ENCODE data around the gene JPT1.
A peak's percentile ranks its signal among the peaks of the same experiment; 100 is the strongest.
"Not testable (repeated sequence)": the region's sequence is repeated elsewhere in the genome, so short reads cannot be mapped to it uniquely, and the experiment has no call there.

Gene JPT1

DNA sequence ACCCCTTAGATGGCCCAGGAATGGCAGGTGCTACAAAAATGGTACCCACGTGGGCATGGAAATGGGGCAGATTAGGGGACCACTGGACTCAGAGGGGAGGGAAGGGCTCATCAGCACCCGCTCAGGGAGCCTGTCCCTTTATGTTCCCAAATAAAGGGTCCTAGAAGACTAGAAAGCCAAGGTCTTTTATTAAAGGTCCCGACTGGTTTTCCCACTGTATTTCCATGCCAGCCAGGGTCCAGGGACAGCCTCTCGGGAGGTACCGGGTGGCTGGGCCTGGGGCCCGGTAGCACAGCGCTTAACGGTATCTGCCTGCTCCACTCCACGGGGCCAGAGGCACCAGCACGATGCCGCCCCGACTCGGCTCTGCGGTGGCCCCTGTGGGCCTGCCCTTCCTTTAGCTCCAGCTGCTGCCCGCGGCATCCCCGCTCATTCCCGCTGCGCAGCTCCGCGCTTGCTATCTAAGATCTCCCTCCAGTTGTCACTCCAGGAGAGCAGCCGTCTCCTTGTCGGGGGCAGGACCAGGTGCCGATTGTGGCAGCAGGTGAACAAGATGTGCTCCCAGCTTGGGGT lies 24.2 kb downstream of the JPT1 start:
- DNase-seq (ENCODE audit: low read depth), result no peak

DNA sequence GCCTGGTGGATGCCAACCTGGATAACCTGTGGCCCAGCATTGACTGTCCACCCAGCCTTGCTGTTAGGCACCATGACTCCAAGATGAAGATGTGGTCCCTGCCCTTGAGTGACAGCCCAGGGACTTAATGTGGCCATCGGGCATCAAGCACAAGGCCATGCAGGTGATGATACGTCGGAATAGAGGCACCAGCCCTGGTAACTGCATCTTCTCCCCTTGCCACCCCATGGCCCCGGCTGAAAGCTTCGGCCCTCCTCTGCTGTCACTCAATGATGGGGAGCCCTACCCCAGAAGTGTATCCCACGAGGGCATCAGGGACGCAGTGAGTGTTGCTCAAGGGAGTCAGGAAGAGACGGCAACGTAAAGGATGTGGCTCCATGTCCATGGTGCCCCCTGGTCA lies 24.7 kb downstream of the JPT1 start:
- no peak for DNase-seq (ENCODE audit: low read depth)

DNA sequence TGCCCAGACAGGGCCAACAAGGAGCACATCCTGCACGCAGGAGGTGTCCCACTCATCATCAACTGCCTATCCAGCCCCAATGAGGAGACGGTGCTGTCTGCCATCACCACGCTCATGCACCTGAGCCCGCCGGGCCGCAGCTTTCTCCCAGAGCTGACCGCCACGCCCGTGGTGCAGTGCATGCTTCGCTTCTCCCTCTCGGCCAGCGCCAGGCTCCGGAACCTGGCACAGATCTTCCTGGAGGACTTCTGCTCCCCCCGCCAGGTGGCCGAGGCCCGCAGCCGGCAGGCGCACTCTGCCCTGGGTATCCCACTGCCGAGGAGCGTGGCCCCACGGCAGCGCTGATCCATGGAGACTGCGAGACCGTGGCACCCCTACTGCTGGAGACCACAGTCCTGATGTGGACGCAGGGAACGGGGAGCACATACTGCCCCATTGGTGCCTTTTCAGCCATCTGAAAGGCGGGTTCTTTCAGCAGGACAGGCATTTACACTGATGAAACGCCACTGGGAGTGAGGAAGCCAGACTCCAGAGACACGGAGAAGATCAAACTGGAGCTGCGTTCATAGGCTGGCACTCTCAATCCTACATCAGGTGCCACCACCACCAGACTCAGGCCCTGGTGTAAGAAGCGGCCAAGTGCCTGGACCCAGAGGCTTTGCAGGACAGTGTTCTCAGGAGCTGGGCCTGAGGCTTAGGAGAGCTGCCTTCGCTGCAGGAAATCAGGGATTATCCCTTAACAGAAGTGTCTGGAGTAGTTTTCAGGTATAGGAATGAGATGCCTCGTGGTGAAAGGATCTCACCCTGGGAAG lies 25.4 kb downstream of the JPT1 start:
- DNase-seq (ENCODE audit: low read depth), result no peak

DNA sequence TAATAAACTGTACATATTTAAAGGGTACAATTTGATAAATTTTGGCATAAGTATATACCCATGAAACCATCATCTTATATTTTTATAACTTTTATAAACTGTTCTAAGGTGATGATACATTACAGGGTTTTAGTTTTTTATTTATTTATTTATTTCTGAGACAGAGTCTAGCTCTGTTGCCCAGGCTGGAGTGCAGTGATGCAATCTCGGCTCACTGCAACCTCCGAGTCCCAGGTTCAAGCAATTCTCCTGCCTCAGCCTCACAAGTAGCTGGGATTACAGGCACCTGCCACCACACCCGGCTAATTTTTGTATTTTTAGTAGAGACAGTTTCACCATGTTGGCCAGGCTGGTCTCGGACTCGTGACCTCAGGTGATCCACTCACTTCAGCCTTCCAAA lies 26.4 kb downstream of the JPT1 start:
- not testable (repeated sequence) for DNase-seq (ENCODE audit: low read depth)

DNA sequence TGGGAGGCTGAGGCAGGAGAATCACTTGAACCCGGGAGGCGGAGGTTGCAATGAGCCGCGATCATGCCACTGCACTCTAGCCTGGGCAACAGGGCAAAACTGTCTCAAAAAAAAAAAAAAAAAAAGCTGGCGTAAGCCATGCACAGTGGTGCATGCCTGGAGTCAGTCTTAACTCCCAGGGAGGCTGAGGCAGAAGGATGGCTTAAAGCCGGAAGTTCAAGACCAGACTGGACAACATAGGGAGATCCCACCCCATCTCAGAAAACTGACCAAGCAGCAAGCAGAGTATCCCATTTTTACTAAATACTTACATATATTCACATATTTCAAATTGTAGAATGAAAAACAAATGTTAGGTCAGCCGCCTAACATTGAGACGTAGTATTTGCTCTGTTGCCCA lies 27.4 kb downstream of the JPT1 start:
- no peak for DNase-seq (ENCODE audit: low read depth)

DNA sequence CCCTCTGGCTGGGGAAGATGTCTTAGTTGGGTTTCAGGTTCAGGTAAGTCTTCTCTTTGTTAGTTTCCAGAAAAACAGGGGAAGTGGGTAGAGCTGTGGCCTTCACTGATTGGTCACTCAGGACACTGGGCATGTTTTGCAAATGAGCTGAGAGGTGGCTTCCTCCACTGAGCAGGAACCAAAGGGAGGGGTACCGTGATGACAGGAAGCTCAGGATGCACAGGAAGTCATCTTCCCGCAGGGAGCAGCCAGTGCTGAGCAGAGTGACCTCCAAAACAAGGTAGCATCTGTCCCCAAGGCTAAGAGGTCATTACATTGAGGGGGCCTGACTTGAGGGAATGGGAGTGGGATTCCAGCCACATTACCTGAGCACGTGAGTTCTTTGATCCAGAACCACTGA lies 28.3 kb downstream of the JPT1 start:
- DNase-seq (ENCODE audit: low read depth), result no peak

DNA sequence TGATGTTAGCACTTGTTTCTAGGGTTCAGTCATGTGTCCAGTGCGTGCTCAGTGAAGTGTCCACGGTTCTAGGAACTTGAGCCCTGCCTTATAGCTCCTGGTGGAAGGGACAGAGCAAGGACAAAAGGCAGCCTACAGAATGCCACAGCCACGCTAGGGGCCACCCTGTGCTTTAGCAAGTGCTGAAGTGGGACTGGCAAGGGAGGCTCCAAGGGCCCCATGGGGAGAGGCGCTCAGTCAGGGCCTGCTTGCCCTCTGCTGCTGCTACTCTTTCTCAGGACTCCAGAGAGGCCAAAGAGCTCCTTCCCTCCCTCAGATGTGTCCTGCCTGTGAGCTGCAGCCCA lies 29.5 kb downstream of the JPT1 start:
- no peak for DNase-seq (ENCODE audit: low read depth)

DNA sequence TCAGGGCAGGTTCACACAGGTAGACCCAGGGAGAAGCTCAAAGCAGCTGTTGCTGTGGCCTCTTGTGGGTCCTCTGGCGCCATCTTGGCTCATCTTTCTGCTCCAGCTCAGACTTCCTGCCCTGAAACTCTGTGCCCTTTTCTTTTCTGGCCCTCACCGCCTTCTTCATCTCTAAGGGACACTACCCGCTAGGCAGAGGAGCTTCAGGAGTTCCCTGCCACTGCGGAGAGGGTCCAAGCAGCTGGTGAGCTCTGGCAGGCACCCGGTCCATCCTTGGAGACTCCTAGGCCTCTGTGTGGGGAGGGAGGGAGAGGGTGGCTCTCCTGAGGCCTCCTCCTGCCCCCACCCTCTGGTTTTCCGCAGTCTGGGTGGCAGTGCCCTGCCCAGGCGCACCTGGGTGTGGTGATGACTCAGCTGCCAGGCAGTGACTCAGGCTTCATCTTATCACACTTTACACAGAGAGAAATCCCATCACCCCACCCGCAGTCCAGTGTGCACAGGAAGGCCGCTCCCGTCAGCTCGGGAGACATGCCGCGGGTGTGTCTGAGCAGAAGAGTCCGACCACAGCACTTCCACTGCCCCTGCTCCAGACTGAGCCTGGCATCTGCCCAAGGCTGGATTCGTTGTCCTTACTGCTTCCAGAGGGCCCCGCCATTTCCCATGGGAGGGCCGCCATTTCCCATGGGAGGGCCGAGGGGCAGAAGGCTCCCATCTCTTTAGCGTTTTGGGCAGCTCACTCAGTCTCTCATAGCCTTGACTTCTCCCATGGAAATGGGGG lies 30.1 kb downstream of the JPT1 start:
- DNase-seq (ENCODE audit: low read depth), result peak; percentile 16

DNA sequence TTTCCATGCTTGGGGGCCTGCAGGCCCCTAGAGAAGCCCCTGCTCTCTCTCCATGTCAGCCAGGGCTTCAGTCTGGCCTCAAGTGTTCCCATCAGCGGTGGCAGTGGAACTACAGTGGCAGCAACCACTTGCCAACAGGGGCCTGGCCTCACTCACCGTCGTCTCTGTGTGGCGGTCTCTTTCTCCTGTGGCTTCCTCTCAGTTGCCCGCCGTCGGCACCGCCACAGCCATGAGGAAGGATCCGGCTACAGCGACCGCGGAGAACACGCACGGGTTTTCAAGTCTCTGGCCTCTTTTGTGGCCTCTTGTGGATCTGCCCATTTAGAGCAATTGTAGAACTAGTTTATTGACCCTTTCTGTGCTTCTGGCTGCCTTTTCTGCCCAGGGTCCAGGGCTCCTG lies 36.0 kb downstream of the JPT1 start:
- DNase-seq (ENCODE audit: low read depth), result no peak

DNA sequence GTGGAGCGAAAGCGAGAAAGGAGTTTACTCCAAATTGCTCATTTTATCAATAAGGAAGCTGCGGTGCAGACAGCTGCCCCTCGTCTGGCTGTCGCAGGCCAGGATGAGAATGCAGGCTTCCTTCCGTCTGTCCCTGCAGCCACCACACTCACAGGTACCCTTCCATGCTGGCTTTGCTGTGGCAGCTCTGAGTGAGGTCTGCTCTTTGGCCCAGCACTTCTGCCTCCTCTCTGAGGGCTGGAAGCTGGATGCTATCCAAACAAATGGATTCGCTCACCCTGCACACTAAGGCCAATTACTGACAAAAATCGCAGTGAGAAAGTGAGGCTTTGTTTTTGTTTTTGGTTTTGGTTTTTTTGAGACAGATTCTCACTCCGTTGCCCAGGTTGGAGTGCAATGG lies 37.6 kb downstream of the JPT1 start:
- no peak for DNase-seq (ENCODE audit: low read depth)

DNA sequence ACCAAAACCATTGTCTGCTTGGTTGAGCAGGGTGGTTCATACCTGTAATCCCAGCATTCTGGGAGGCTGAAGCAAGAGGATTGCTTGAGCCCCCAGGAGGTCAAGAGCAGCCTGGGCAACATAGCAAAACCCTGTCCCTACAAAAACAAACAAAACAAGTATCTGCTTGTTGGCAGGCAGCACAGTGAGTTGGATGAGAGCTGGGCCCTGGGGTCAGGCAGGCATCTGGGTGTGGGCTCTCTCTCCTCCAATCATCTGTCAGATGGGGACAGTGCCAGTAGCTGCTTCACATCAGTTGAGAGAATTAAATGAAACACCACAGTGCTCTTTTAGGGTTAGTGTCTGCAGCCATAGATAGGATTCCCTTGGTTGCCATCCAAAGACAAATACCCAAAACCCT lies 38.8 kb downstream of the JPT1 start:
- no peak for DNase-seq (ENCODE audit: low read depth)

DNA sequence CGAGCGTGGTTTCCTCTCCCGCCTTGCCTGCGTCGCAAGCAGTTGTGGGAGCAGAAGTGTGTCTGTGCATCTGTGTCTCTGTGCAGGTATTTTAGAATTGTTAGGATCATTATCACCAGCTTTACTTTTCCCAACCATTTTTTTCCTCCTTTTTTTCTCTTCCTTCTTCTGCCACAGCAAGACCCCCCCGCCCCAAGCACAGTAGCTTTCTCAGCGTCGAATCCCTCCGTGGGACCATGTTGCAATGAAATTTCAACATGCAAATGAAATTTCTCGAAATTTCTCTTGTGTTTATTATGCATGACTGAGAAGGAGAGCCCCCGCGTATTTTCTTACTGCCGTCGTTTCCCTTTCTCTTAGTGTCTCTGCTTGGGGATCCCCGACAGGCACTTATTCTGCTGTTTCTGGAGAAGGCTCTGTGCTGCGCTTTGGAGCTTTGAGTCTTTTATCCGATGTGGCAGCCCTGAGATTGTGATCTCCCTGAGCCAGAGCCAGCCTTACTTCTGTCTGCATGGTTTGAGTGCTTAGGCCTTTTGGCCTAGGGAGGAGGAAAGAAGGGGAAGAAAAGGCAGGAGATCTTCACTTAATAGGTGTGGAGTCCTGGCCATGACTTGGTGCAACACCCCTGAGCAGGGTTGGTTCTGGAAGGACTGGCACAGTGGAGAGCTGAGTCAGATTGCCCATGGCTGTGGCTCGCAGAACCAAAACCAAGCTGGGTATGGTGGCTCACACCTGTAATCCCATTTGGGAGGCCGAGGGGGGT lies 39.6 kb downstream of the JPT1 start:
- no peak for DNase-seq (ENCODE audit: low read depth)

DNA sequence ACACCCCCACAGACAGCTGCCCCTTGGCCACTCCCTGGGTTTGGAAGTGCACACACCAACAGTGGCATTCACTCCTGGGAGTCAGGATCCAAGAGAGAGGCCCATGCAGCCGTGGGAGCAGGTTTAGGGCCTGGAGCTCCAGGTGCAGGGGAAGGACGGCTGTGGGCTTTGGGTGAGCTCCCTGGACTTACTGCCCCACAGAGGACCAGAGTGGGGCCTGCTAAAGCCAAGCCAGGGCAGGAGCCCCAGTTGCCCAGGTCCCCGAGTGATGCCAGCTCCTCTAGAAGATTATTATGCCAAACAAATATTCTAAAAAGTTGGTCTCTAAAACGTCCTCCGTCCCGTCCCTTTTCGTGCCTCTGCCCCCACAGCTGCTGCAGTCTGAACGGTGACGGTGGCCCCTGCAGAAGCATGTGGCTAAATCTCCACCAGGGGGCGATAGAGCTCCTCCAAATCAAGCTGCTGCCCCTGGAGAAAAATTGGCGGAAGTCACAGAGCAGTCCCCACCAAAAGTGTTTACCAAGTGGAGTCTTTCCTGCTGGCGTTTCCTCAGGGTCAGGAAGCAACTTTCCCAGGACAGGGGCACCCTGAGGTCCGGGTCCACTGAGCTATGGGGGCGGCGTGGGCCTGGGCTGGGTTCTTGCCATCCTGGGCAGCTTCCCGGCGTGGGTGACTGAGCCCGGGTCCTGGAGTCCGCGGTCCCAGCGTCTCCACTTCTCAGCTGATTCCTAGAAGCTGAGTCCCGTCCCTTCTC lies 40.3 kb downstream of the JPT1 start:
- DNase-seq (ENCODE audit: low read depth), result peak; percentile 86

DNA sequence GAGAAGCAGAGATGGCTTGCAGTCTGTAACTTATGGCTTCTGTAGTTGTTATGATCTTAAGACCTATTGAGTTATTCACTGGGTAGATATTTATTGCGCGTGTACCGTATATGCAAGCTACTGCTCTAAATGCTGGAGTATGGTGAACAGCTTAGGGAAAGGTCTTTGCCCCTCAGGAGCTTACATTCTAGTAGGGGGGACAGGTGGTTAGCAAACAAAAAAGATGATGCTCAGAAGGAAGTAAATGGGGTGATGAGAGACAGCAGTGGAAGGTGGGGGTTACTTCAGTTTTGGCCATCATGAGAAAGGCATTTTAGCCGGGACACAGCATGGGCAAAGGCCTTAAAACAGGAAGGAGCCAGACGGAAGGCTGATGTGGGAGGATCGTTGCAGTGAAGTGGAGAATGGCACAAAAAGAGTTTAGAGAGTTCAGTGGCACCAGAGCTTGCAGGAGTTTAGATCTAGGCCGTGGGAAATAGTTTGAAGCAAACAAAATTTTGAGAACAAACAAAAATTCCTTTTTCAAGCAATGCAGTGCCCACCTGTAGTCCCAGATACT lies 42.5 kb downstream of the JPT1 start:
- DNase-seq (ENCODE audit: low read depth), result no peak

DNA sequence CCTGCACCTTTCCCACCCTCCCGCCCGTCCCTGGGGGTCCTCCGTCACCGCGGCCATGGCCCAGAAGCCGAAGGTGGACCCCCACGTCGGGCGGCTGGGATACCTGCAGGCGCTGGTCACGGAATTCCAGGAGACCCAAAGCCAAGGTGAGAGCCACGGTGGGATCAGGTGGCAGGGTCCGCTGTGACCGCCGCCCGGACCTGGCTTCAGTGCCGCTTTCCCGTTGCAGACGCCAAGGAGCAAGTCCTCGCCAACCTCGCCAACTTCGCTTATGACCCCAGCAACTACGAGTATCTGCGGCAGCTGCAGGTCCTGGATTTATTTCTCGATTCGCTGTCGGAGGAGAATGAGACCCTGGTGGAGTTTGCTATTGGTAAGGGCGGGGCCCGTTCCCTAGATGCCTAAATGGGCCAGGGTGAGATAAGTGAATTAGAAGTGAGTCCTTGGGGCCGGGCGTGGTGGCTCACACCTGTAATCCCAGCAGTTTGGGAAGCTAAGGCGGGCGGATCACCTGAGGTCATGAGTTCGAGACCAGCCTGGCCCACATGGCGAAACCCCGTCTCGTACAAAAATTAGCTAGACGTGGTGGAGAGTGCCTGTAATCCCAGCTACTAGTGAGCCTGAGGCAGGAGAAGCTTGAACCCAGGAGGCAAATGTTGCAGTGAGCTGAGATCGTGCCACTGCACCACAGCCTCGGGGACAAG lies 43.9 kb downstream of the JPT1 start:
- no peak for DNase-seq (ENCODE audit: low read depth)

DNA sequence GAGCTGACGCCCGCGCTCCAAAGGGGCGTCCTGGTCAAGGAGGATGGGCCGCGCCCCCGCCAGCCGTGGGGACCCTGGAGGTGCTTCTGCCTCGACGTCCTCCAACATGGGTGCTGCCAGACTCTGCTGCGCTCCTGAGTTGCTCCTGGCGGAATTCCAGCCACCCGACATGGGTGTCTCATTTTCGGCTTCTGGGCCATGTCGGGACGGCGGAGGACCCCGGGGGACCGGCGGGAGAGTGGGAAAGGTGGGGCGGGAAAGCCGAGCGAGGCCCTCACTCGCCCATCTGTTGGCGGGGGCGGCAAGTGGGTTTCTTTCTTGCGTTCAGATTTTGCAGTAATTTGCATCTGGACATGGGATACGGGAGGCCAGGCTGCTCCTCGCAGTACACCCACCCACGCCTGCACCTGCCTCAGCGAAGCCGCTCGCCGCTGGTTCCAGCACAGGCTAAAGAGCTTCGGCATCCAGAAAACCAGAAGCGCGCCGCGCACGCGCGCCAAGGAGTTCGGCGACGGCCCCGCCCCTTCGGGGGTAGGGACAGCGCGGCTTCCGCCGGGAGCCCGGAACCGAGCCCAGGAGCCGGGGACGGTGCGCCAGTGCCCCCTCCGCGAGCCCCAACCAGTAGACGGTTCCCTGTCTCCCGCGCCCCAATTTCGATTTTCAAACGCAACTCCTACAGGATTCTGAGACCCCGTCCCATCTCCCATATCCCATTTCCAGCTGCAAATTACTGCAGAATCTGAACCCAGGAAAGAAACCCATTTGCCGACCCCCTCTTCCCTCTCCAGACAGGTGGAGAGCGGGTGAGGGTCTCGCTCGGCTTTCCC lies 44.7 kb downstream of the JPT1 start, which contains the start of gene ARMC7:
ARMC7 (plus strand) TSS at position 563 of the 827 bp plus-strand sequence. CDS start 320 bp downstream, outside the sequence.
- no peak for DNase-seq (ENCODE audit: low read depth)

DNA sequence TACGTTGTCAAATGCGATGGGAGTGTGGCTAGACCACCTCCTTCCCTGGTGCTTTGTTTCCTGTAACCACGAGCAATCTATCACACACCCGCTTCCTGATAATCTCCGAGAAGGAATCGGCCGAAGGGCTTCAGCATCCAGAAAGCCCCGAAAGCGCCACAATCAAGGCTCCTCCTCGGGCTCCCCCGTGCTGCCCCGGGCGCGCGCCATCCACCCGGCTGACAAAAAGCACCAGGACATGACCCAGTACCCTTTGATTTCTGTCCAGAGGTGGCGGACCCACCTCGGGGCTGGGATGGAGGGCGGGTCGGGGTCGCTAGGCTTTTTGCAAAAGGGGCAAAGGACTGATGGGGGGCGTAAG lies 45.3 kb downstream of the JPT1 start:
- DNase-seq (ENCODE audit: low read depth), result no peak

DNA sequence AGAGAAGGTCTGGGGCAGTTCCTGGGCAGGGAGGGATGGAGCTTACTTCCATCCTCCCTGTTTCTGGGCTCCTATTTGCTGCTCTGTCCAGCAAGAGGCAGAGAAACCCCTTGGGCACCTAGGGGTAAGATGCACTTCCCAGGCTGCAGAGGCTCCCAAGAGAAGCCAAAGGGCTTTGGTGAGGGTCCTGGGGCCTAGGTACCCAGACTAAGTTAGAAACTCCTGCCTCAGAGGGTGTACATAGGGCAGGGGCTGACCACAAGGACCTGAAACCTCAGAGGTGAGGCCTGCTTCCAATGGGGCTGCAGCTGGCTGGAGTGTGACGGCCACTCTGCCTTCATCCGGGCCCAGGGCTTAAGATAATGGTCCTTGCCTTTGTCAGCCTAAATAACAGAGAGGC lies 46.1 kb downstream of the JPT1 start:
- DNase-seq (ENCODE audit: low read depth), result no peak

DNA sequence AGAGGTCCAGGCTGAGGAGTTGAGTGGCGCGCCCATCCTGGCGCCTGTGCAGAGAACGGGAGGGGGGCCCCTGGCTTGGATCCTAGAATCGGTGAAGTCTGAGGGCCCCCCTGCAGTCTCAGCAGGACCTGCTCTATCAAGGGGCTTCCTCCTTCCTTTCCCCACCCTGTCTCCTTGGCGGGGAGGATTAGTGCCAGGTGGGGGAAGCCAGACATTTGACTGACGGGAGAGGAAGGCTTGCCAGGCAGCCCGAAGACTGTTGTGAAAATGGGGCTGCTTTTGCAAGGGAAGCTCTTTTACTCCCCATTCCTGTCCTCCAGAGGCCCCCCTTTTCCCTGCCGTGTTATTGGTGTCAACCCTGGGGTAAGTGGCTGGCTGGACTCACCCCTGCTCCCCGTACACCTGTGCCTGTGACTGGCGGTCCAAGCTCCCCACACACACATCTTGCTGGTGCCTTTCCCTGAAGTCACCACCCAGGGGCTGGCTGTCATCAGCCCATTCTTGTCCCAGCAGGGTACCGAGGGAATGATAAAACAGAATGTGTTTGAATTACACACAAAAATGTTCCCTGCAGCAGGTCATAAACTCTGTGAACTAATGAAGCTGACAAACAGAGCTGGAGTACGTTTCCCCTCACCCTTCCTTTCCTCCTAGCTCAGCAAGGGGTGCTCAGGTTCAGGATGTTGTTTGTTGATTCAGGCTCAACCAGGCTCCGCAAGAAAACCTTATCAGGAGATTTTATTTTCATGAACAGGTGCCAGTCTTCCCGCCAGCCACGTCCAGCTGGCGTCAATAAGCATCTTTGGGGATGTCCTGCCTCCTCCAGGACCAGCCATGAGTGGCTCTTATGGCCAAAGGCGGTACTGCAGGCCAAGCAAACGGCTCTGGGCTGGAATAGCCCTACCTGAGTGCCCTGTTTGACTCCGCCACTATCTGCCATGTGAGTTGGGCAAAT lies 48.9 kb downstream of the JPT1 start:
- DNase-seq (ENCODE audit: low read depth), result no peak
